Liver (tissue), 3 donors: Measurements from ENCODE around the gene MAMDC2.

Experiments used
- ATF3 ChIP-seq: IDR thresholded peaks from 2 replicates; pipeline ENCODE4 v1.6.1; 2016; ENCODE audit warnings: antibody characterized with exemption
- CTCF ChIP-seq: fragments of 150-350 bp; IDR thresholded peaks from 2 replicates; pipeline ENCODE4 v1.5.1; 2017; ENCODE audit warnings: improper control_type of control experiment, low read depth, low read length; ENCODE audit not compliant: missing input control
- EGR1 ChIP-seq, 2 donors: IDR thresholded peaks; 2 replicates each; pipeline ENCODE4 v1.6.1; 2016 to 2018; ENCODE audit warnings: antibody characterized with exemption in 2 of 2, low read depth in 2 of 2
- FOXA1 ChIP-seq: IDR thresholded peaks from 2 replicates; pipeline ENCODE4 v1.6.1; 2016; ENCODE audit warnings: antibody characterized with exemption
- HNF4G ChIP-seq: IDR thresholded peaks from 2 replicates; pipeline ENCODE4 v1.6.1; 2016; ENCODE audit warnings: antibody characterized with exemption
- MAX ChIP-seq: IDR thresholded peaks from 2 replicates; pipeline ENCODE4 v1.6.1; 2016; ENCODE audit warnings: antibody characterized with exemption
- RAD21 ChIP-seq, 2 donors: IDR thresholded peaks; 2 replicates each; pipeline ENCODE4 v1.6.1; 2016; ENCODE audit warnings: antibody characterized with exemption in 2 of 2, mild to moderate bottlenecking in 2 of 2
- SP1 ChIP-seq: IDR thresholded peaks from 2 replicates; pipeline ENCODE4 v1.6.1; 2018; ENCODE audit warnings: antibody characterized with exemption, mild to moderate bottlenecking
- donor health status: healthy.
- donor health status: healthy.

- no peak for TF ChIP-seq CTCF
- TF ChIP-seq HNF4G = no peak
- TF ChIP-seq RAD21 (IDR thresholded peaks at IDR 0.05) = no peak
- no peak for TF ChIP-seq SP1
- TF ChIP-seq ATF3 = no peak
- TF ChIP-seq EGR1 (IDR thresholded peaks at IDR 0.05; ENCODE audit: low read depth in 2 of 2) = no peak
- TF ChIP-seq FOXA1 = no peak
- TF ChIP-seq MAX = no peak
Observed at GRCh38 chr9:70218767-70219166, 175.1 kb downstream of the MAMDC2 start.
